Stimulated activated CD8-positive, alpha-beta memory T cell treated with anti-CD3 and anti-CD28 coated beads, Interleukin-15, amount 100 ng/mL, for 1 hour (primary cell): ENCODE measurements around the gene C10orf88.
"Not testable (repeated sequence)": the region's sequence is repeated elsewhere in the genome, so short reads cannot be mapped to it uniquely, and the experiment has no call there.

ENCODE experiments used
- DNase-seq: peaks from one replicate; pipeline ENCODE4 v3.0.0-alpha.2; 2020; ENCODE audit warnings: low read depth

The C10orf88 gene

DNA sequence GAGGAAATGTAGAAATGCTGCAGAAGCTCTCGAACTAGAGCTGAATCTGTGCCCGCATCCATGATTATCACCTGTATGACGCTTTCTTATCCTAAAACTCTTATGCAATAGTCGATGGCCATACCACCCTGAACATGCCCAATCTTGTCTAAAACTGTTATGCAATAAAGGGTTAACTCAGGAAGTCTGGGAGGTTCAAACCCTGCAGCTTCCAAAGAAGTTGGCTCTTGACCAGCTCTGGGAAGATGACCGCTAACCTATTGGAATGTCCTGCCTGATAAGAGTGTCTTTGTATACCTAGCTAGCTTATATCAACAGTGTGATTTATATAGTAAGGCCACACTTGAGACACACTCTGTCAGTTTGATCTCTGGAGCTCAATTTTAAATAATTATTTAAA, 3.4 kb upstream of the C10orf88 start:
- no peak for DNase-seq

DNA sequence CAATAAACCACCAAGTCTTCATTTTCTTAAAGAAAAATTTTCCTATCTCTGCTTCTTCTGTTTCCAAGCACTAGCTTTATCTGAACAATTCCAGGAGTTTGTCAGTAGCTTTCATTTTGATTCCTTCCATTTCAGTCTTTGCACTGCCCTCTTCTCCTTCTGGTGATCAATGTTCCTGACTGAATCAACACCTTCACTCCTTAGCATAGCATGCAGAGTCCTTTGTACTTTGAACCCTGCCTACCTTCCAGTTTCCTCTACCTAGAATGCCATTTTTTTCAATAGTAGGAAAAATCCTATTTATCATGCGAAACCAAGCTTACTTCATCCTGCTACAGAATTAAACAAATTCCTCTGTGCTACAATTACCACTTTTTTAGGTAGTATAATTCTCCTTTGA, 1.9 kb upstream of the C10orf88 start:
- no peak for DNase-seq

DNA sequence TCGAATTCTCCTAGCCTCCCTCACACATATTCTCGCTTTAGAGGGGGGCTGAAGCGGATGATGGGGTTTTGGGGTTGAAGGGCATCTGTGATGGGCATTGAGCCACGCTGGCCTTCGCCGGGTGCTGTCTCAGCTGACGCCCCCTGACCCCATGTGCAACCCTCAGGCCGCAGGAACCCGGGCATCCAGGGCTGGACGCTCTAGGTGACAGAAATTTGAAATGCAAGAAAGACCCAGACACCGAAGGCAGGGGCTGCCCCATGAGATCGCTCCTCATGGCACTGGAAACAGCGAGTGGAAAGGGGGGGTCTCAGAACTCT, 664 bp upstream of the C10orf88 start:
- no peak for DNase-seq

DNA sequence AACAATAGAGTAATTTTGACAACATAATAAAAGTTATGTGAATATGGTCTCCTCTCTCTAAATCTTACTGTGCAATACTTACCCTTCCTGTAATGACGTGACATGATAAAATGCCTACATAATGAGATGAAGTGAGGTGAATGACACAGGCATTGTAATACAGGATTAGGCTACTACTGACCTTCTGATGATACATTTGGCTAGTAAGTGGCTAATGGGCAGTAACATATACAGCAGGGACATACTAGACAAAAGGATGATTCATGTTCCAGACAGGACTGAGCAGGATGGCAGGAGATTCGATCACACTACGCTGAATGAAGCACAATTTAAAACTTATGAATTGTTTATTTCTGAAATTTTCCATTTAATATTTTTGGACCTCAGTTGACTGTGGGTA, 4.7 kb downstream of the C10orf88 start:
- DNase-seq = no peak

GRCh38 chr10:122939856-122940543, 14.0 kb downstream of the C10orf88 start:
- DNase-seq = no peak

DNA sequence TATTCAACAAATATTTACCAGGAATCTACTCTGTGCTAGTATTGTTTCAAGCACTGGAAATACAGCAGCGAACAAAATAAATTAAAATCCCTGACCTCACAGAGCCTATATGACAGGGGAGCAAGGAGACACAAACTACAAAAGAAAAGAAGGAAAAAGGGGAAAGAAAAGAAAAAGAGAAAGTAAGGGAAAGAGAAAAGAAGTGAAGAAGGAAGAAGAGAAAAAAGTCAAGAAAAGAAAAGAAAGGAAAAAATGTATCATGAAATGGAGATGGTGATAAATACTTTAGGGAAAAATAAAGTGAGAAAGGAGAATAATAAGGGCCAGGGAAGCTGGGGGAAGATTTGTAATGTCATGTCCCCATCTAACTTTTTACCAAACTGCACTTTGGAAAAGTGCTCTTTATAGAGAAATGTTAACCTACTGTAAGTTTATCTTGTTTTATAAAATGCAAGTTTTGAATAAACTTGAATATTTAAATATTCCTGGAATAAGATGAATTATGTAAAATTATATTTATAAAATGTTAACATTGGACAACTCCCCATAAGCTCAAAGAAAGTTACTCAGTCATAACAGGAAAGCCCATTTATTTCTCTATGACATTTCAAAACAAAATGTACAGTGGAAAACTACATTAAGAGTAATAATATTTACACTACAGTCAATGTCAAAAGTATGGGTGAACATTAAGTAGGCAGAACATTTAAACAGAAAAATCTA, 14.7 kb downstream of the C10orf88 start:
- DNase-seq = no peak

- no peak for DNase-seq
Measured at GRCh38 chr10:122931088-122931906, 22.7 kb downstream of the C10orf88 start.

- no peak for DNase-seq
Measured at GRCh38 chr10:122930140-122930539, 23.9 kb downstream of the C10orf88 start.

DNA sequence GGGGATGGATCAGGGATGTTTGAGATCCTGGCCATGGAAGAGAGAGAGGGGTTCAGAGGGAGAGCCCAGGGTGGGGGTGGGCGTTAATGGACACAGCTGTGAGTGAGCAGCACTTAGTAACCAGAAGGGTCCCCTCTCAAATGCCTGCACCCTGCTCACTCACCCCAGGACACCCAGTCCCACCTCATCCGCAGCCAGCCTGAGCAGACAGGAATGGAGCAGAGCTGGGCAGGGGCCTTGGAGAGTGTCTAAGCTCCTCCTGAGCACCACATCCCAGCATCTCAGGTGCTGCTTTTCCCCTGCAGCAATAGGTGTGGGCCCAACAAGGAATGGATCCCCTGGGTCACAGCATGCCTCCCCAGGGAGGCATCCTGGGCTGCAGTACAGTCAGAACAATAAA, 38.3 kb downstream of the C10orf88 start:
- DNase-seq = no peak

GRCh38 chr10:122911889-122912484, 42.0 kb downstream of the C10orf88 start:
- DNase-seq = peak; percentile 19

DNA sequence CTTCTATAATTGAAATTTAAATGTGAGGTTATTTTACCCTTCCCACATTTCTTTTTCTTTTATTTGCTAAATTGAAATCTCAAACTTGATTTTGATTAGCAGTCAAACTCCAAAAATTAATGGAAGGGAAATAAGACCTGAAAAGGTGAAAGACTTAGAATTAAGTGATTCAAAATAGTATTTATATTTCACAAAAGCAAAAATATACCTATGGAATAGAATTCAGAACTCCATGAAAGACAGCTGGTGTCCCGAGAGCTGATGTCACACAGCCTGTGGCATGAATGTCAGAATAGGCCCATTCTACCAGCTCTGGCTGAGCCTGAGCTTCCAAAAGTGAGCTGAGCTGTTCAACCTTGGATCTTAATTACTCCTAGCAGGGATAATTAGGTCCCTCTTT, 43.7 kb downstream of the C10orf88 start, which contains the start of gene FAM24A:
Gene FAM24A, plus strand, starts transcription at position 301 of the 400 bp plus-strand sequence. CDS start 1,025 bp downstream, outside the sequence.
- DNase-seq = no peak

GRCh38 chr10:122903861-122904260, 50.2 kb downstream of the C10orf88 start:
- DNase-seq = not testable (repeated sequence)

GRCh38 chr10:122894261-122894944, 59.6 kb downstream of the C10orf88 start:
- DNase-seq = no peak

DNA sequence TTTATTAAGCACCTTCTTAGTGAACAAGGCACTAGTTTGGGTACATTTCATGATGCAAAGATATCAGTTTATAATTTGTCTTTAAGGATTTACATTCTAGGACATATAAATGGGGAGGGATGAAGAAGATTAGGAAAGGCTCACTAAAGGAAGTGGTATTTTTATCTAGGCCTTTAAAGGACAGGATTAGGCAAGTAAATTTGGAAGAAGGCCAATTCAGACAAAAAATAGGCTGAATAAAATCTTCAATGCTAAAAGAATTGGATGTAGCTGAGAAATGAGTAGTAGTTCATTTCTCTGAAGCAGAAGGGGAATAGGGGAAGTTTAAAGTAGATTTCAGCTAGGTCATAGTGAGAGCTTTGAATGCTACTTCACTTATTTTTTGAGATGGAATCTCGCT, 69.9 kb downstream of the C10orf88 start:
- DNase-seq = no peak

- no peak for DNase-seq
Measured at GRCh38 chr10:122882766-122883165, 71.3 kb downstream of the C10orf88 start.
